LoVo (cell line): ENCODE measurements around the gene NVL.
"Not testable (repeated sequence)": the region's sequence is repeated elsewhere in the genome, so short reads cannot be mapped to it uniquely, and the experiment has no call there.

Source experiments
- DNase-seq: peaks from one replicate; pipeline ENCODE4 v3.0.0-alpha.2; 2016; ENCODE audit warnings: low spot score

Gene NVL

DNA sequence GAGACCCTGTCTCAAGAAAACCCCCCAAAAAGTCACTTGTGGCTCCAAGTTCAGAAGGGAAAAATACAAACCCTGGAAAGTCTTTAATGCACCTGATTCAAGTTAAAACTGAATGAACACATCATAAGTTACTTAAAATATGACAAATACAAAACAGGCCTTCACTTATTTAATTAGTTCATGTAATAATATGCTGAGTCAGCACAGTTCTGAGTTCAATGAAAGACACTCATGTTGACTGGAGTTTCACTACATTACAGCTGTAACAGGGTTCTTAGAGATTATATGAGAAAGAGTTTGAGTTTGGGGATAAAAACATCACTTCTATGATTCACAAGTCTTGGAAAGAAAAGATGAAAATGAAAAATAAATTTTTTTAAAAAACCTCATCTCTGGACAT is 96.0 kb downstream of the NVL start:
- no peak for DNase-seq

DNA sequence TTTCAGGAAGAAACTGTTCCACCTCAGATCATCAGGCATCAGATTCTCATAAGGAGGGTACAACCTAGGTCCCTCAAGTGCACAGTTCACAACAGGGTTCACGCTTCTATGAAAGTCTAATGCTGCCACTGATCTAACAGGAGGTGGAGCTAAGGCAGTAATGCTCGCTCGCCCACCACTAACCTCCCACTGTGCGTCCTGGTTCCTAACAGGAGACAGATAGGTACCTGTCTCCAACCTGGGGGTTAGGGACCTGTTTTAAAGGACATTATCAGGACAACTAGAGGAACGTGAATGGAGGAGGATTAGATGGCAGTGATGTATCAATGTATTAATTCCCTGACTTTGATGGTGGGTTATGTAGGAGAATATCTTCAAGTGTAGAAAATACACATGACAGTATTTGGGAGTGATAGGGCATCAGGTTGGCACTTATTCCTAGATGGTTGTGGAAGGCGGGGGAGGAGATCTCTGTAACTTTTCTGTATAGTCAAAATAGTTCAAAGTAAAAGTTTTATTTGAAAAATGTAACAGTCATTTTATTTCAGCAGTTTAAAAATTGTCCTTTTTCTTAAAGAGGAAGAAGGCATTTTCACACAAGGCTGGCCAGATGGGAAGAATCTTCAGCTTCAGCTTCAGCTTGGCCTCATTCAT is 103.0 kb downstream of the NVL start:
- no peak for DNase-seq

DNA sequence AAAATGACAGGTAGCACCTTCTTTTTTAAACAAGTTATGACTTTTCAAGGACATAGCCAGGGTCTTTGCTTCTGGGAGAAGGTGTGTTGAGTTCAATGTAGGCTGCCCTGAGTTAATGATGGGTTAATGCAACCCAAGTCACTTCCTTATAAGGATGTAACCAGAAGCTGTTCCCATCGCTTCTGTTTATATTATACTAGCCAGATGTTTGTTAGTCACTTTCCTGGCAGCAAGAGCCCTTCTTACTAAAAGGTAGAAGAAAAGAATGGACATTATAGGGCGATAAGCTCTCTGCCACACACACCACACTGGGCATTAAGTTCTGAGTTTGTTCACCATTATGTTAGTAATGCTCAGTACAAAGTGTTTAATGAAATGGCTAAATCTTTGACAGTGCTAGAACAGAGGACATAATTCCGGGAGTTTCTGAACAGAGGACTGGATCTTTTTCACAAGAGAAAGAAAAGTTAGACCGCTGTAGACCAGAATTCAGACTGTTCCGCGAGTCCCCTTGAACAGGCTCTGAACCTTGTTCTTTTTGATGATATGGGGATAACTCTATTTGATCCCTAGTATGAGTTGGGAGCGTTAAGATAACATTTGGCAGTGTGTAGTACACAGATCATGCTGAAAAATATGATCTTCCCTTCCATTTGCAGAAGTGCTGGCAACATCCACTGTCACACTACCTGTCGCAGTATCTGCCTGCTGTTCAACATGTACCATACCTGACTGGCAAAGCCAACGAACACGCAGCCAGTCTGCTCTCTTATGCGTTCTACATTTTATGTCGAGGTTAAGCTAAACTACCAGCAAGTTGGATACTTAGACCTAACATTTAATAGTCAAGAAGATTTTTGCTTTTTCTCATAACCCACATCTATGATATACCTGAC is 105.9 kb downstream of the NVL start:
- DNase-seq = no peak

DNA sequence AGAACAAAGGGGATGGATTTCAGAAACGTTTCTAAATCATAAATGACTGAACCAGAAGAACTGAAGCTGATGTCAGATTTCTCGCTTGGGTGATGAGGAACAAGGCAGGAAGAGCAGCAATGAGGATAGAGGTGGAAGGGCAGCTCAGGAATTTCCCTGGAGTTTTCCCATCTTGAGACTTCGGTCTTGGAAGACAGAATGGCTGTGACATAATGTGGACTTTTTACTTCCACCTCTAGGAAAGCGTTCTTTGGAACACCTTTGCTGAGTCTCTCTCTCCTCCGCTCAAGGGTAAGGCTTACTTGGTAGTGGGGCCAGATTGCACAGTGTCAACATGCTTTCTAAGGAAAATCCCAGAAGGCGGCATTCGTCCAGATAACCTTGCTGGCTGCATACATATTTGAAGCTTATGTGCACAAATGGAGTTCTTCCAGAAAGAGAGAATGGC is 110.3 kb downstream of the NVL start:
- no peak for DNase-seq

DNA sequence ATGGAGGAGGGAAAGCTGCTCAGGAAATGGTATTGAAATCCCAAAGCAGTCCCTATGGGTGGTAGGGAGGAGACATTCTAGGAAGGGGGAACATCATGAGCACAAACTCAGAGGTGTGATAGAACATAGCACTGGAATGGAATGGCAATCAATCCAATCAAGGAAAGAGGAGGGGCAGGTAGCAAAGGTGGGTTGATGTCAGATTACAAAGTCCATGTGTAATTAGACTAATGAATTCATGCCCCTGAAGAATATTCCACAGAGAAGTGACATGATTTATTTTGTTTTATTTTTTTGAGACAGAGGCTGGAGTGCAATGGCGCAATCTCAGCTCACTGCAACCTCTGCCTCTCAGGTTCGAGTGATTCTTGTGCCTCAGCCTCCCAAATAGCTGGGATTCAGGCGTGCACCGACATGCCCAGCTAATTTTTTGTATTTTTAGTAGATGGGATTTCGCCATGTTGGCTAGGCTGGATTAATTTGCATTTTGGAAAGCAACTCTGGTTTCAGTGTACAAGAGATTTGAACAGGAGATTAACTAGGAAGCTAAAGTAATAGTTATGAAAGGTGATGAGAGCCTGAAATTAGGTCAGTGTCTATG is 110.9 kb downstream of the NVL start:
- DNase-seq = no peak

DNA sequence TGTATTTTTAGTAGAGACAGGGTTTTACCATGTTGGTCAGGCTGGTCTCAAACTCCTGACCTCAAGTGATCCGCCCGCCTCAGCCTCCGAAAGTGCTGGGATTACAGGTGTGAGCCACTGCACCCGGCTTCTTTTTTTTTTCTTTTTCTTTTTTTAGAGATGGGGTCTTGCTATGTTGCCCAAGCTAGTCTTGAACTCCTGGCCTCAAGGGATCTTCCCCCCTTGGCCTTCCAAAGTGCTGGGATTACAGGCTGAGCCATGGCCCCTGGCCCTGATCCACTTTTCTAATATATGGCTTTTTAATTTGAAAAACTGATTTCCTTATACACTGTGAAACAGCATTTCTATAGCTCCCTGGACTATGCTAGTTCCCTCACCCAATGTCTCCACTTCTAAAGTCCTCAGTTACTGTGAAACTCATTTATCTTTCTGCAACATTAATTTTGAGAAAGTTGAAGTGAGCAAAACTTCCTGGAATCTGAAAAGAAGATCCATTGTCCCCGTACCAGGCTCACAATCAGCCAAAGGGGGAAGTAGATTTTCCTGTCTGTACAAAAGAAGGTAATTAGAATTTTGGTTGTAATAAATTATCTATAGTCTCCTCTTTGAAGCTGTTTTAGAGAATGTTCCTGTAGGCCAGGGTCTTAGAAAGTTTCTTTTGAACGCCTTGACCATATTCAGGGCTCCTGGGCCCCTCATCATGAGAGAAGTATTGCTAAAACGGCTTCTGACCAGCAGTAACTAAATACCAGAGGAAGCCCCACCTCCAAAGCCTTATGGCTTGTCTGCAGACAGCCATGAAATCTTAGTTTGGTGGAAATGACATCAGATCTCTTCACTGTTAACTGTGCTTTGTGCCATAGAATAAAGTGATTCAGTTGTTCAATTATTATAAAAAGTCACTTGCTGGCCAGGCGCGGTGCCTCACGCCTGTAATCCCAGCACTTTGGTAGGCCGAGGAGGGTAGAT is 112.0 kb downstream of the NVL start:
- no peak for DNase-seq

DNA sequence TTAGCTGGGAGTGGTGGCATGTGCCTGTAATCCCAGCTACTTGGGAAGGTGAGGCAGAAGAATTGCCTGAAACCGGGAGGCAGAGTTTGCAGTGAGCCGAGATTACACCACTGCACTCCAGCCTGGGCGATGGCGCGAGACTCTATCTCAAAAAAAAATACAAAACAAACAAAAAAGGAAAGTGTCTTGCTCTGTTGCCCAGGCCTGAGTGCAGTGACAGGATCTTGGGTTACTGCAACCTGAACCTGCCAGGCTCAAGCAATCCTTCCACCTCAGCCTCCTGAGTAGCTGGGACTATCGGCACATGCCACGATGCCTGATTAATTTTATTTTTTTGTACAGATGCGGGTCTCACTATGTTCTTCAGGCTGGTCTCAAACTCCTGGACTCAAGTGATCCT is 113.6 kb downstream of the NVL start:
- DNase-seq = no peak

DNA sequence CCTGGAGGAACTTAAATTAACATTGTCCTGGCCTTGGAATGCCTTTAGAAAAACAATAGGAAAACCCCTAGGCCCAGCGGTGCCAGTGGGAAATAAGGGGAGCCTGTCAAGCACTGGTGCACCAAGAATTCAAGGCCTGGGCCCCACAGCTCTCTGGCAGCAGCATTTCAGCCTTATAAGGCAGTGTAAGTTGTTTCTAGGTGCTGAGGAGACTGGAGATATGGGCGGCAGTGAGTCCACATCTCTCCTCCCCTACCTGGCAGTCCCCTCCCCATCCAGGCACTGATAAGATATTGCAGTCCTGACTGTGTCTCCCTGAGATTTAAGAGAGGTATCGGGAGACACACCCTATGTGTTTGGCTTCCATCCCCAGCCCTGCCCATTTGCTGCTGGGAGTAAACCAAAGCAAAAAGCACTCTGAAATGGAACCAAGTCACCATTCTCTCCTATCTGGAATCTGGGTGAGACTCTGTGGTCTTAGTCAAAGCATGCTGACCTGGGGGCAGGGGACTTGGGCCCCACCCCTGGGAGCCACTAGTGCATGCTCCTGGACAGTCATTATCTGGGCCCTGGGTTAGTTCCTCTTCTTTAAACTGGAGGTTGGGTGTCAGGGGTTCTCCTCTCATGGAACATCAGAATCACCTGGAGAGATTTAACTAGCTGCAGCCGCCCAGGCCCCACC is 116.4 kb downstream of the NVL start:
- no peak for DNase-seq

DNA sequence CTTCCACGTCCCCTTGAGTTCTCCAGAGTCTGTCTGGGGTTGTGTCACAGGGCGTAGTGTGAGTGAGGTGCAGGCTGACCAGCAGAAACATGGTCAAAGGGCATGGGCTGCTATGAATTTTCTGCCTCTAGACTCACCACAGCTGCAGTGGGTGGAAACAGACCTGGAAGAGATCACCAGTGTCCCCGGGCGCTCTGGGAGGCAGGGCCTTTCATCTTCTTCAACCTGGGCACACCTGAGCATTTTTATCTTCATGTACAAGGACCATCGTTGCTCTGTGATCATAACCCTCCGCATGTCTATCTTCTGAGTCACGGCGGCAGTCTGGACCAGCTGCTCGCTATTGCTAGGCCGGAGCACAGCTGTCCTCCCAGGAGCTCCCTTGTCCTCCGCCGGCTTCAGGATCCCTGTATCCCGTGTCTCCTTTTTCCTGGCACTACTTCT is 117.3 kb downstream of the NVL start:
- no peak for DNase-seq

DNA sequence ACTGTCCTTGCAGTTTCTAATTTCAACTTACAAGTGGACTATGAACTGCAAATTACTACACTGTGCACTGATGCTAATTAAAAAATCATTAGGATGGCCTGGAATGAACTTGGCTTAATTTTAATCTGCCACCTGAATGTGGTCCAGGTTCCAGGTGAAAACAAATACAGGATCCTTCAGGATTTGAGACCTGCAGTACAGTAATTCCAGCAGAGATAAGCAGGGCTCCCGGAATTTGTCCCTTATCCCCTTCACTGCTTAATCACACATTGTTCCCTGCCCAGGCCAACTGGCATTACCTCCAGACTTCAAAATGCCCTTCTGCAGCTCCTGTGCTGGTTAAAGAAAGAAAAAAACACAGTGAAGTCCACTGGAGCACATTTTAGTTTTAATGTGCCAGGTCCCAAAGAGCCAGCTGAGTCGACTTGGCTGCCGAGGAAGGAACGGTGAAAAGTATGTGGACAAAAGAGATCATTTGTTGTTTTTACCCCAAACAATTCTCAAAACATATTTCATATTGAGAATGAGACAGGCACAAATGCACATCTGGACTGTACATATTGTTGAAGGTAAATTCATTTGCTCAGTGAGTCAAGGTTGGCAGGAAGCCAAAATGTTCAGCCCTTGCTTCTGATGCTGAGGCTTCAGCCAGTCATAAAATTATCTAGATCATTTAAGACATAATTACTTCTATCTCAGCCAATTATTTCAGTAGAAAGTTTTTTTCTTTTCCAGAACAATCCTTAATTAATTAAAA is 118.6 kb downstream of the NVL start:
- DNase-seq = peak; percentile 63

DNA sequence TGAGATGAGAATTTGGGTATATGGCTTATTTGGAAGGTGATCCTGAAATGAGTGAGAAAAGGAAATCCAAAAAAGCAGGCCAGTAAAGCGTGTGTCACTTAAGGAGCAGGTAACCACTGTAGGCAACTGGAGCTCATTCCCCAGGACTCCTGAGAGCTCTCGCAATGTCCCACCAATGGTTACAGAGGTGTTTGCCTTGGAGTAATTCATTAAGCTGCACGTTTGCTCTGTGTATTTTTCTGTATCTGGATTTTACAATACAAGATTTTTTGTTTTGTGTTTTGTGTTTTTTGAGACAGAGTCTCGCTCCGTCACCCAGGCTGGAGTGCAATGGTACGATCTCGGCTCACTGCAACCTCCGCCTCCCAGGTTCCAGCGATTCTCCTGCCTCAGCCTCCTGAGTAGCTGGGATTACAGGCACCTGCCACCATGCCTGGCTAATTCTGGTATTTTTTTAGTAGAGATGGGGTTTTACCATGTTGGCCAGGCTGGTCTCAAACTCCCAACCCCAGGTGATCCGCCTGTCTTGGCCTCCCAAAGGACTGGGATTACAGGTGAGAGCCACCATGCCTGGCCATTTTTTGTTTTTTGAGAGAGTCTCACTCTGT is 123.9 kb downstream of the NVL start:
- DNase-seq = not testable (repeated sequence)

DNA sequence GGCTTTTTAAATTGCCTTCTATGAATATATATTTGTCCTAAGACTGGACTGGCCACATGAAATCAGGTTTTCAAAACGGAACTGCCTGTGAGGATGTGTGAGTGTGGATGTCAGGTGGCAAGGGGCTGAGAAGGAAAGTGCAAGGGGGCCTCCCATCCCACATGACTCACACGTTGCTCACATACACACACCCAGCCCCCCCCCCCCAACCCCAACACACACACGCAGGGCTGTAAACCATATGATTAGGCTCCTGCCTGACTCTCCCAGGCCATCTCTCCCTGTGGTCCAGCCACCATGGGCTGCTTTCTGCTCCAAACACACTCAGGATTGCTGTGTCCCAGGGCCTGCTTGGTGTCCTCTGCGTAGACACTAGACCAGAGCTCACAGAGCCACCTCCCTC is 124.5 kb downstream of the NVL start:
- no peak for DNase-seq

DNA sequence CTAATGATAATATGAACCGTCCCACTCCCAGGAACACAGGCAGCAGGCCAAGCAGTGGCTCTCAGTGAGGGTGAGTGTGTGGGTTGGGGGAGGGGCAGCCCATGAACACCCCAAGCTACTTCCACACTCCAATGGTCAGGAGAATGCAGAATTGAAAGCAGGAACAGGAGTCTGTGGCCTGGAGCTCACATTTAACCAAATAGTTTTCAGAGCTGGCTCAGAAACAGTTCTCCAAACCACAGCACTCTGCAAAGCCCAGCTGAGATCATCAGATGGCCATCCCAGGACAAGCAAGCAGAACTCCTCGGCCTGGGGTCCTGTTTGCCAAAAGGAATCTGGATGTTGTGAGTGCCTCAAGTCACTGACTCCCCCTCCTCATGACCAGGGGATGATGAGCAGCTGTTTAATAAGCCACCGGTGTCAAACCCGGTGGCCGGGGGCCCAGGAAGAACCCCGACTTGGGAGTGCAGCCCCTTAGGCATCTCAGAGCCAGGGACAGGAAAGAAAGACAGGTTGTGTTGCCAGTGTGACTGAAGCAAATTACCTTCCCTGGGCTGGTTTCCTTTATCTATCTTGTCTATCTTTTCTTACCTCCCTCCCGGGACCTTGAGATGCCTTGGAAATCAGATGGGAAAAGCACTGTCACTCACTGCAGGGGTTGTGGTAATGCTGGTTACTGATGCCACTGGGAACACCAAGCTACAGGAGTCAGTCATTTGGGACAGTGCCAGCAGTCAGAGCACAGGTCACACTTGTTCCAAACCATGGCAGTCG is 126.5 kb downstream of the NVL start:
- DNase-seq = no peak

DNA sequence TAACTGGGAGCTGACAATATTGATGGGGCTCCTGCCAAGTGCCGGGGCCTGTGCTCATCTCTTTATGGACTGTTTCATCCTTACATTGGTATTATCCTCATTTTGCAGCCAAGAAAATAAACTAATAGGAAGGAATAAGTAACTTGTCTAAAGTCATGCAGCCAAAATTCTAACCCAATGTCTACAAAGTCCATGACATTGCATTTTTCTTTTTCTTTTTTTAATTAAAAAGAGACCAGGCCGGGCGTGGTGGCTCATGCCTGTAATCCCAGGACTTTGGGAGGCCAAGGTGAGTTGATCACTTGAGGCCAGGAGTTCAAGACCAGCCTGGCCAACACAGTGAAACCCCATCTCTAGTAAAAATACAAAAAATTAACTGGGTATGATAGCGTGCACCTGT is 128.1 kb downstream of the NVL start:
- DNase-seq = no peak

DNA sequence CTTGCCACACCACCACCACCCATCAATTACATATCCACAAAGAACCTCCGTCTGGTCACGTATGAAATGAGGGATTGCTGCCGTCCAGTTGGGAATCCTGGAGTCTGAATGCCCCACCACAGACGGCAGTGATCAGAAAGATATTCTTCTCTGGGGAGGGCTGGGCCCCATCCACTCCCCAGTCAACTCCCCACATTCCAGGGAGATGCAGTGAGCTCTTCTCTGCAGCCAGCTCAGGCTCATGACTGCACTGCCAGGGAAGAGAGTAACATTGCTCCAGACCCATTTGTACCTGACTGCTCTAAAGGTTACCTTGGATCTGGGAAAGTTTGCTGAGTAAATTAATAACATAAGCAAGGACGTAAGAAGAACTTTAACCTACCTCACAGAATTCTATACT is 128.6 kb downstream of the NVL start:
- no peak for DNase-seq

DNA sequence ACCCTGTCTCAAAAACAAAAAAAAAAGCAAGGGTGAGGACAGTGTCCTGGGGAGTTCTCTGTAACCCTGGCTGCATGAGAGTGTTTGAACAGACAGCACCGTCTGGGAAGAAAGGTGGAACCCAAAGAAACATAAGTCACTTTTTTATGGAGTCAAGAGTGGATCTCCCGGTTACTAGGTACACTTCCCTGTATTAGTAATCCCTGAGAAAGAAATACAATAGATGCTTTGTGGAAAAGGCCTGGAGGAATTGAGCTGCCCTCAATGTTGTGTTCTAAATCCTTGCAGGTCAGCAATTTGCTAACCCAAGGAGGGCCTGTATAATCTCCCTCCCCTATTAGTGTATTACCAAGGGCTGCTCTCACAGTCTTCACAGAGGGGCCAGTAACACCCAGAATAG is 130.3 kb downstream of the NVL start:
- no peak for DNase-seq

DNA sequence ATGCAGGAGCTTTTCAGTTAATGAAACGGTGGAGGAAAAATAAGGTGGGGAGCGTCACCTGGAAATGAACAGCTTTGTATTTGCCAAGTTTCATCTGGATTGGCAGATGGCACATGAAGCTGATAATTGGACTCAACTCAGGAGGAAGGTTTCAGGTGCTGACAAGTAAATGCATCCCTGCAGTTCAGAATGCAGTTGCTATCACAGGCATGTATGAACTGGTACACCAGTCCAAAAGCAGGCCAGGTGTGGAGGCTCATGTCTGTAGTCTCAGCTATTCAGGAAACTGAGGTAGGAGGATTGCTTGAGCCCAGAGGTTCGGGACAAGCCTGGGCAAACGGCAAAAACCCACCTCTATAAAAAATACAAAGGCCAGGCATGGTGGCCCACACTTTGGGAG is 131.4 kb downstream of the NVL start:
- no peak for DNase-seq

DNA sequence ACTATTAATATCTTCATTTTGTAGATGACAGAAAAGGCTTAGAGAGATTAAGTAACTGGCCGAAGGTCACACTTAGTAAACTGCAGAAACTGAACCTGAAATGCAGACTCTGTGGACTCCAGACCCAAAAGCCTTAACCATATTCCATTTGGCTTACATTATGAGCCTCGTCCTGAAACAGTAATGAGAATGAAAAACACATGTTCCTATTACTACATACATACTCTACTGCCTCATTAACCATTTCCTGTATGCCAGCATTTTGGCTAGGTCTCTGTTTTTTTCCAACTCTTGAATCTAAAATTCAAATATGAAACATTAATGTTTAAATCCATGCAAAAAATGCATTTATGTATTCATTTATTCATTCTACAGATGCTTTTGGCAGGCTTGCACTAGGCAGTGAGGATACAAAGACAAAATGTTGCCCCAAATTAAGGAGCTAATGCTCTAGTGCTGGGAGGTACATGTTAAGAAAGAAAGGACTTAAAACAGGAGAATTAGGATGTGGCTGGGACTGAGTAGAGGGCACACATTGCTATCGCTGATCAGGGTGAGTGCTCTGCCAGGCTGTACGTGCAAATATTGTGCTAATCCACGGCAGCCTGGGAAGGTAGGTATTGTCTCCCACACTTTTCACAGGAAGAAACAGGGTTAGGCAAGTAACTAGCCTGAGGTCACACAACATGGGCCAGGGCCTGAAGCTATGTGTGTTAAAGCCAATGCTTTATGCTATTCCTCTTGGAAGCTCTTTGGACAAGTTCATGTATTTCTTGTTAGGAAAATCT is 133.0 kb downstream of the NVL start:
- no peak for DNase-seq
